GM21360 (cell line): ENCODE data around the gene D2HGDH.
"Not testable (repeated sequence)": the region's sequence is repeated elsewhere in the genome, so short reads cannot be mapped to it uniquely, and the experiment has no call there.

ENCODE experiments used
- ATAC-seq: cut with Tn5 transposase; IDR thresholded peaks from one replicate; pipeline ENCODE4 v1.9.1; 2021; ENCODE audit warnings: mild to moderate bottlenecking, moderate library complexity; ENCODE audit not compliant: unreplicated experiment

Gene D2HGDH

DNA sequence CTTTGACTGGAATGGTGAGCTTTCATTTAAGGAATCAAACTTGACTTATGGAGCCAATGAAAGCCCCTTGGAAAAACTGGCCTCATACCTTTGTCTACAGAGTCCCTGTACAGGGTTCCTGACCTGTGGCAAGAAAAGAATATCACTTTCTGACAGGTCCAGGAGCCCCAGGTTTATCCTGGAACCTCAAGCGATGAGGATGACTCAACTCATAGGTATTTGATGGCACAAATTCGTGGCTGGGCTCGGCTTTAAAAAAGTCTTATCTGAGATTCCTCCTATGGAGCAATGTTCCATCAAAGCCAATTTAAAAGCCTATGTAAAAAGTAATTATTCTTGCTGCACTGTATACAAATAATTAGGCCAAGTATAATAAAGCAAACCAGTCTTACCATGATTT is 57.0 kb downstream of the D2HGDH start:
- not testable (repeated sequence) for ATAC-seq

- no peak for ATAC-seq
Measured at GRCh38 chr2:241793385-241793784, 59.0 kb downstream of the D2HGDH start.

GRCh38 chr2:241794250-241794823 is 59.9 kb downstream of the D2HGDH start:
- ATAC-seq, result no peak

GRCh38 chr2:241795021-241795999 is 60.9 kb downstream of the D2HGDH start:
- no peak for ATAC-seq

GRCh38 chr2:241796209-241796608 is 61.8 kb downstream of the D2HGDH start:
- no peak for ATAC-seq

- ATAC-seq, result no peak
Measured at GRCh38 chr2:241796610-241797138, 62.2 kb downstream of the D2HGDH start.

DNA sequence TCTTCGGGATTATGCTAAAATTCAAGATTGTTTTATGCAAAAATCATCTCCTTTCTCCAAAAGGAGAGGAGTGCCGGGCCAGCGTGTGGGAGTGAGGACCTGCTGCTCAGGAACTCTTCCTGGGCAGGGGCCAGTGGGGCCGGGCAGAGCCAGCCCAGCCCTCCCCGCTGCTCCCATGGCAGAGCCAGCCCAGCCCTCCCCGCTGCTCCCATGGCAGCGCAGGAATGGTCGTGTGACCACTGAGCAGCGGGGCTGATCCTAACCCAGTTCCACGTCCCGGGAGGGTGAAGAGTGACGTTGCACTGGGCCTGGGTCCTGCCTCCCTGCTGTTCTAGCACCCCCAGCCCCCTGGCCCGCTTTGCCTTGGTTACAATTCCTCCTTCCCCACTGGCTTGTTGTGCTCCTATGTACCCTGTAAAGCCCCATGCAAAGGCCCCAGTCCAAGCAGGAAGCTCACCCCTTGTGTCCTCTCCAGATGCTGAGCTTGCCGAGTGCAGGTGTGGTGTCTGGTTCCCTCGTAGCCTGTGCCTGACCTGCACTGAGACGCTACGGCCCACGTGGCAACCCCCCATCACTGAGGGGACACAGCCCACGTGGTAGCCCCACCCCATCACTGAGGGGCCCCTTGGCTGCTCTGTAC is 63.1 kb downstream of the D2HGDH start:
- ATAC-seq, result no peak

DNA sequence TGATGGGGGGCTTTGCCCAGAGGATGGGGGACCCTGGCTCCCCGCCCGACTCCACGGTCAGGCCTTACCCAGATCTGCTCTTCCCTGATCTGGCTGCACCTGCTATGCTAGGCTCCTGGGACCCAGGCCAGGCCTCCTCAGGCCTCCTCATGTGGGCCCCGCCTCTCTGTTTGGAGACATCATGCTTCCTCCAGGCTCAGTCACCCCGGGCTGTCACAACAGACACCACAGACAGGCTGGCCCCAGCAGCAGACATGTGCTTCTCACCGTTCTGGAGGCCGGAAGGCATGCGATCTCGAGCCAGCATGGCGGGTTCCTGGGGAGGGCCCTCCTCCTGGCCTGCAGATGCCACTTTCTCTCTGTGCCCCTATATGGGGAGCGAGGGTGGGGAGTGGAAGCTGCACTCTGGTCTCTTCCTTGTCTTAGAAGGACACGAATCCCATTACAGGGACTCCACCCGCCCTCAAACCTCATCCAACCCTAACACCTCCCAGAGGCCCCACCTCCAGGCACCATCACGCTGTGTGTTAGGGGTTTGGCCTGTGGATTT is 63.7 kb downstream of the D2HGDH start:
- no peak for ATAC-seq

GRCh38 chr2:241798631-241799521 is 64.4 kb downstream of the D2HGDH start:
- no peak for ATAC-seq

DNA sequence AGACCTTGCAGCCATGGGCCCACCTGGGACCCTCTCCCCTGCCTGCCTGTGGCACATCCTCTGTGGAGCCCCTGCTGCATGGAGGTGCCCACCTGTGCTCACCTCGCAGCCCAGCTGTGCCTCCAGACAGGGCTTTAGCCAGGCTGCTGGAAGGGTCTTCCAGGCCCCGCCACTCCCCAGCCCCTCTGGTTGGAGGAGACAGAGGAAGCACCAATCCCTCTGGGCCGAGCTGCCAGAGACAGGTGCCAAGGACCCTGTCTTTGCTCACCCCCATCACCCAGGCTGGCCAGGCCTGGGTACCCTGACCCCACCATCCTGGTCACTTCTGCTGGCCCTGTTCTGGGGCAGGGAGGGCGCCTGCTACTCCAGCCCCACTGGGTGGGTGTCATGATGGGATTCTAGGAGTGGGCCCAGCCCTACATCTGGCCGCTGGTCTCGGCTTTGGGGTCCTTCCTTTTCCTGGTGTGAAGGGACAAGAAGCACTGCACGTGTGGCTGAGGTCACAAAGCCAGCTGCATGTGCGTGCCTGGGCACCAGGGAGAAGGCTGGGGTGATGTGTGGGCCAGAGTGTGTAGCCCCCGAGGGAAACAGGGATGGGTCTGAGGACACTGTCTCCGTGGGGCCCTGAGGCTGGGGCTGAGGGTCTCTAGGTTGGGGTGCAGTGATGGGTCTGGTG is 65.2 kb downstream of the D2HGDH start:
- no peak for ATAC-seq

GRCh38 chr2:241800198-241800903 is 65.9 kb downstream of the D2HGDH start:
- ATAC-seq, result not testable (repeated sequence)

DNA sequence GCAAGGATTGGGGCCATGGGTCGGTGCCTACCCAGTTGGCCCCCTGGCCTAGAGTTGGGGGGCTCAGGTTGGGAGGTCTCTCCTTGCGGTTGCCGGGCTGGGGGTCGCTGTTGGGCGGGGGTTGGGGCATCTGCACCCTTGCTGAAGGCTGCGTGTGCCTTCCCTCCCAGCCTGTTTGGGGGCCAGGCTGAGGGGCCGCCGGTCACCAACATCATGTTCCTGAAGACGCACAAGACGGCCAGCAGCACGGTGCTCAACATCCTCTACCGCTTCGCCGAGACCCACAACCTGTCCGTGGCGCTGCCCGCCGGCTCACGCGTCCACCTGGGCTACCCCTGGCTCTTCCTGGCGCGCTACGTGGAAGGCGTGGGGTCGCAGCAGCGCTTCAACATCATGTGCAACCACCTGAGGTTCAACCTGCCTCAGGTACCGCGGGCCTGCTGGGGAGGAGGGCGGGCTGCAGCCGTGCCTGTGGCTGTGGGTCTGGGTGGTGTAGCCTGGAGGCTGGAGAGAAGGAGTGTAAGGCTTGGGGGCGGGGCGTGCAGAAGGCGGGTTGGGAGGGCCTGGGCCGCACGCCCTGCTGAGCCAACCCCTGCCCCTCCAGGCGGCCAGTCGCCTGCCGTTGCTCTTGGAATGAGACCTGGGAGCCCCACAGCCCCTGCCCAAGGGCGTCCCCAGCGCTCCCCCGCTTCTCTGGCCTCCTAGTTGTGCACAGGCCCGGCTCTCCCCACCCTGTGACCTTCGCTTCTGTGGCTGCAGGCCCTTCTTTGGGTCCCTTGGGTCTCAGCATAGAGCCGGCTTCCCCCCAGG is 67.4 kb downstream of the D2HGDH start:
- no peak for ATAC-seq

DNA sequence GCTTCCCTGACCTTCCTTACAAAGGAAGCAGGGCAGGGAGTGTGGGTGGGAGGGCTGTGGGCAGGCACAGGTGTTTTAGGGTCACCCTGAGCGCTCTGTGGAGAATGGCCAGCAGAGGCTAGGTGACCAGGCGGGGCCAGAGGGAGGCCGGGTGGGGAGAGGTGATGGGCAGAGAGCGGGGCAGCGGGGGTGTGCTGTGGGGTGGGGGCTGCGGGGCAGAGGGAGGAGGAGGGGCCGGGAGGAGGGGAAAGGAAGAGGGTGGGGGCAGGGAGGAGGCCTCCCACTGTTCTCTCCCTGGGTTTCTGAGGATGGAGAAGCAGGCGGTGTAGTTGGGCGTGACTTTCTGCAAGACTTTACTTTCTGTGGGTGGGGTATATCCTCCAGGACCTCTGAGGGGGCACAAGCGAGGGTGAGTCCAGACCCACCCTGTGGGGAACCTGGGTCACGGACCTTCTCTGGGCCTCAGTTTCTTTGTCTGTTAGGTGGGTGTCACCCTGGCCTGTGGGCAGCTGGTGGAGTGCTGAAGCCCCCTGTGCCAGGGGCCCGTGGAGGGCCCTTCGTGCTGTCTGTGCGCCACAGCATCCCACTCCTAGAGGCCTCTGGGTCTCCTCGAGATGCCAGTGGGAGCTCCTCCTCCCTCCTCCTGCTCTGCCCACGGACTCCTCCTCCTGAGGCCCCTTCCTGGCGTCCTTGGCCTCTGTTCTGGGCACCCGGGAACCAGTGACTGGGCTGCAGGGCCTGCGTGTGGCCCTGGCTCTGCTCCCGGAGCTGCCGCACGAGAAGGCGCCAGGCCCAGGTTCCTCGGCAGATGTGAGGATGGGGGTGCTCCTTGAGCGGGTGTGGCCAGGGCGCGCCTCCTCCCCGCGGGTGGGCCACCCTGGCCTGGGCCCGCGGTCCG is 68.2 kb downstream of the D2HGDH start:
- ATAC-seq, result no peak

DNA sequence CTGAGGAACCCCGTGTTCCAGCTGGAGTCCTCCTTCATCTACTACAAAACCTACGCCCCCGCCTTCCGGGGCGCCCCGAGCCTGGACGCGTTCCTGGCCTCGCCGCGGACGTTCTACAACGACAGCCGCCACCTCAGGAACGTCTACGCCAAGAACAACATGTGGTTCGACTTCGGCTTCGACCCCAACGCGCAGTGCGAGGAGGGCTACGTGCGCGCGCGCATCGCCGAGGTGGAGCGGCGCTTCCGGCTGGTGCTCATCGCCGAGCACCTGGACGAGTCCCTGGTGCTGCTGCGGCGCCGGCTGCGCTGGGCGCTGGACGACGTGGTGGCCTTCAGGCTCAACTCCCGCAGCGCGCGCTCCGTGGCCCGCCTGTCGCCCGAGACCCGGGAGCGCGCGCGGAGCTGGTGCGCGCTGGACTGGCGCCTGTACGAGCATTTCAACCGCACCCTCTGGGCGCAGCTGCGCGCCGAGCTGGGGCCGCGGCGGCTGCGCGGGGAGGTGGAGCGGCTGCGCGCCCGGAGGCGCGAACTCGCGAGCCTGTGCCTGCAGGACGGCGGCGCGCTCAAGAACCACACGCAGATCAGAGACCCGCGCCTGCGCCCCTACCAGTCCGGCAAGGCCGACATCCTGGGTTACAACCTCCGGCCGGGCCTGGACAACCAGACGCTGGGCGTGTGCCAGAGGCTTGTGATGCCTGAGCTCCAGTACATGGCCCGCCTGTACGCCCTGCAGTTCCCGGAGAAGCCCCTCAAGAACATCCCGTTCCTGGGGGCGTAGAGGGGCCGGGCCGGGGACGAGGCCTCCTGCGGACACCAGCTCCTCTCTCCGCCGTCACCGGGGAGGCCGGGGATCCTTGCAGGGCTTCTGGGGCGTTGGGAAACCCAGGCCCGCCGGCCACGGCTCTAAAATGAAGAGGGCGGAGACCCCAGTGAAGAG is 69.2 kb downstream of the D2HGDH start:
- ATAC-seq, result no peak

DNA sequence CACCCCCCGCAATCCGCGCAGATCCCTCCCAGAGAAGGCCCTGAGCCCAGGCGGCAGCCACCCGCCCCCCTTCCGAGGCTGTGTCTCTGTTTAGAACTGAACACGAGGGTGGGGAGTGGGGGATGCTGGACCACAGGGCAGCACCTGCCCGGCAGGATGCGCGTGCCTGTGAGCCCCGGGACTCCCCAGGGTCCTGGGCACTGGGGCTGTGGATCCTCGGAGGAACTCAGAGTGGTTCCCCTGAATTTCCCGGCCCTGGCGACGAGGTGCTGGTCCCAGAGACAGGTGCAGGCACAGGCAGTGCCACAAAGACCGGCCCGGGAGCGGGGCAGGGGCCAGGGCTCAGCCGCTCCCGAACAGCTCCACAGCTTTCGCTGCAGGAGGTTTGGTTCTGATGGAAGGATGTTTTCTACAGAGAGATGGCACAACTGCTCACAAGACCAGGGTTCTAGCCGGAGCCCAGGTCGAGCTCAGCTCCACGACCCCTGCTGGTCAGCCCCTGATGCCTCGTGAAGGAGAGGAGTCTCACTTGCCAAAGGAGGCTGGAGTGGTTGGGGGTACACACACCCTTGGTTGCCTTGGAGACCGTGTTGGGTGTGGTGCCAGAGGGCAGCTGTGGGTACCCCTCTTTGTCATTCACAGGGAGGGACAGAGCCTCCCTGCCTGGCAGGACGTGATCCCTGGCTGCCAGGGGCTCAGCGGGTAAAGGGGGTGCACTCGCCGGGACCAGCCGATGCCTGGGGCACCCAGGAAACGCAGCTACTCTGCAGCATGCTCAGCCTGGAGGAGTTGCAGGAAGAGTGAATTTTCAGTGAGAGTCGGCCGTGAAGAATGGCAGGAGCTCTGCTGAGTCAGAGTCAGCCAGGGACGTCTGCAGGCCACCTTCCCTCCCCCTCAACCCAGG is 70.1 kb downstream of the D2HGDH start:
- ATAC-seq, result no peak
